HCT116 (cell line): ENCODE measurements around the gene RTL1. TPM values are rescaled to one million over a fixed set of nuclear protein-coding genes. Genes with fewer than 3 reads are reported as not detected.

Experiments
- ATAC-seq: fragments of 200-7000 bp; cut with Tn5 transposase; 2 replicates; pipeline ENCODE4 v1.9.1; 2020; ENCODE audit warnings: mild to moderate bottlenecking, moderate library complexity
- BruUV-seq: library from RNA; stranded (reverse); fragments of 400-500 nt; replicated peaks from 2 replicates; lab custom pipeline; 2021; lab: Mats Ljungman, UMichigan
- CTCF ChIA-PET: fragments of 300-600 bp; sonication (Branson Sonifier 250); formaldehyde crosslinking; loops from one replicate; lab custom pipeline; 2021; ENCODE audit warnings: antibody characterized with exemption; lab: Charles Lee
- POLR2A ChIA-PET: fragments of 300-600, 350-600 bp; sonication (Branson Sonifier 250); formaldehyde crosslinking; loops from one replicate; lab custom pipeline; 2021; ENCODE audit warnings: antibody characterized with exemption; lab: Charles Lee
- RAD21 ChIA-PET, 2 experiments: fragments of 300-600 bp; sonication (Branson Sonifier 250); formaldehyde crosslinking; loops; one replicate each; lab custom pipeline; 2023; ENCODE audit warnings: low total read pairs in 2 of 2; ENCODE audit not compliant: uncharacterized antibody in 2 of 2, unreplicated experiment in 2 of 2, low non-redundant PET in 1 of 2; lab: Charles Lee
- DNase-seq: peaks from one replicate; pipeline ENCODE4 v3.0.0-alpha.2; 2010; ENCODE audit warnings: low read depth, low spot score
- H2AFZ ChIP-seq: fragments of 200-600 bp; shearing (Covaris generic), sonication (generic); 2 replicates; pipeline ENCODE4 v1.6.1; 2017; ENCODE audit warnings: low read depth, mixed run types, mixed read lengths, antibody characterized with exemption, low read length; ENCODE audit not compliant: poor library complexity, severe bottlenecking
- H3K27ac ChIP-seq: 2 replicates; pipeline ENCODE4 v1.5.1; 2012; ENCODE audit warnings: low read depth, low read length
- H3K27me3 ChIP-seq: fragments of 200-600 bp; sonication (generic); 2 replicates; pipeline ENCODE4 v1.6.1; 2016; ENCODE audit warnings: mixed run types, low read length, mixed read lengths; ENCODE audit not compliant: insufficient read depth
- H3K36me3 ChIP-seq, 2 experiments: fragments of 200-500 bp in 1 of 2; fragments of 200-600 bp in 1 of 2; sonication (Bioruptor generic) in 1 of 2; sonication (generic) in 1 of 2; 2 replicates each; pipeline versions ENCODE4 v1.5.1 to v1.6.1; 2014 to 2016; ENCODE audit warnings: low read length in 2 of 2, inconsistent platforms in 1 of 2, mixed read lengths in 1 of 2, mixed run types in 1 of 2; ENCODE audit not compliant: insufficient read depth in 2 of 2, control insufficient read depth in 1 of 2
- H3K4me1 ChIP-seq, 2 experiments: fragments of 200-600 bp in 1 of 2; sonication (generic) in 1 of 2; 2 replicates each; pipeline versions ENCODE4 v1.5.1 to v1.6.1; 2012 to 2017; ENCODE audit warnings: low read length in 2 of 2, inconsistent platforms in 1 of 2, mild to moderate bottlenecking in 1 of 2, mixed read lengths in 1 of 2, mixed run types in 1 of 2, moderate library complexity in 1 of 2; ENCODE audit not compliant: insufficient read depth in 2 of 2, control insufficient read depth in 1 of 2
- H3K4me2 ChIP-seq: fragments of 200-600 bp; sonication (generic); 2 replicates; pipeline ENCODE4 v1.6.1; 2017; ENCODE audit warnings: mixed run types, low read length, mixed read lengths
- H3K4me3 ChIP-seq, 2 experiments: fragments of 200-600 bp in 1 of 2; sonication (generic) in 1 of 2; replicated peaks in 1 of 2; 2 replicates each; pipeline ENCODE4 v1.5.1; 2011 to 2016; ENCODE audit warnings: low read length in 2 of 2, control low read depth in 1 of 2, low read depth in 1 of 2, mild to moderate bottlenecking in 1 of 2, mixed read lengths in 1 of 2, mixed run types in 1 of 2
- H3K79me2 ChIP-seq: fragments of 200-600 bp; sonication (generic); 2 replicates; pipeline ENCODE4 v1.6.1; 2017; ENCODE audit warnings: mild to moderate bottlenecking, mixed run types, low read length, moderate library complexity, mixed read lengths; ENCODE audit not compliant: insufficient read depth
- H3K9ac ChIP-seq: fragments of 200-600 bp; sonication (generic); 2 replicates; pipeline ENCODE4 v1.6.1; 2016; ENCODE audit warnings: low read length, mixed read lengths
- H3K9me2 ChIP-seq: fragments of 200-600 bp; sonication (generic), shearing (Covaris generic); 2 replicates; pipeline ENCODE4 v1.6.1; 2017; ENCODE audit warnings: mixed run types, mild to moderate bottlenecking, moderate library complexity; ENCODE audit not compliant: insufficient read depth
- H3K9me3 ChIP-seq, 2 experiments: fragments of 200-500 bp in 1 of 2; fragments of 200-600 bp in 1 of 2; sonication (Bioruptor generic) in 1 of 2; sonication (generic) in 1 of 2; 2 replicates each; pipeline ENCODE4 v1.6.1; 2014 to 2017; ENCODE audit warnings: low read length in 2 of 2, mixed read lengths in 2 of 2, inconsistent platforms in 1 of 2, low read depth in 1 of 2, mild to moderate bottlenecking in 1 of 2, mixed run types in 1 of 2, moderate library complexity in 1 of 2; ENCODE audit not compliant: control insufficient read depth in 1 of 2, insufficient read depth in 1 of 2
- H4K20me1 ChIP-seq: fragments of 200-600 bp; sonication (generic), shearing (Covaris generic); 2 replicates; pipeline ENCODE4 v1.6.1; 2017; ENCODE audit warnings: mixed run types, mild to moderate bottlenecking, moderate library complexity; ENCODE audit not compliant: insufficient read depth
- FOSL1 ChIP-seq: IDR thresholded peaks from 2 replicates; pipeline ENCODE4 v1.6.1; 2012; ENCODE audit warnings: low read depth
- JUND ChIP-seq: IDR thresholded peaks from 2 replicates; pipeline ENCODE4 v1.6.1; 2012
- SIN3A ChIP-seq: IDR thresholded peaks from 2 replicates; pipeline ENCODE4 v1.6.1; 2012; ENCODE audit warnings: low read depth
- SRF ChIP-seq: IDR thresholded peaks from 2 replicates; pipeline ENCODE4 v1.6.1; 2012; ENCODE audit warnings: low read depth
- YY1 ChIP-seq: IDR thresholded peaks from 2 replicates; pipeline ENCODE4 v1.6.1; 2011; ENCODE audit warnings: low read length, low read depth, moderate library complexity, mild to moderate bottlenecking; ENCODE audit not compliant: insufficient replicate concordance; ENCODE audit errors: extremely low read depth
- intact Hi-C: fragments of 100-400 bp; cut with micrococcal nuclease; formaldehyde crosslinking; loops from 2 replicates; pipeline ENCODE4 v1.10.0; 2022
- total RNA-seq: library from RNA; stranded (reverse); gene quantifications from one replicate; pipeline ENCODE4 v1.2.1, GENCODE V29; 2021; ENCODE audit not compliant: unreplicated experiment
- TF ChIP-seq, protein P1 (sequence below): IDR thresholded peaks from 2 replicates; pipeline ENCODE4 v1.6.1; 2012
- TF ChIP-seq, protein P2 (sequence below): IDR thresholded peaks from 2 replicates; pipeline ENCODE4 v1.6.1; 2012; ENCODE audit warnings: low read depth
- TF ChIP-seq, protein P3 (sequence below), 3 experiments: fragments of 200-600 bp in 1 of 3; sonication (generic) in 1 of 3; IDR thresholded peaks in 2 of 3; conservative IDR thresholded peaks in 1 of 3; 2 replicates each; pipeline ENCODE4 v1.5.1; 2012 to 2017; ENCODE audit warnings: low read depth in 2 of 3, low read length in 2 of 3, antibody characterized with exemption in 1 of 3, borderline replicate concordance in 1 of 3, control low read depth in 1 of 3, mild to moderate bottlenecking in 1 of 3, mixed read lengths in 1 of 3, mixed run types in 1 of 3, moderate library complexity in 1 of 3; ENCODE audit not compliant: insufficient read depth in 1 of 3

The RTL1 gene
- total RNA-seq, 1 experiment from 2014 or later: not detected

DNA sequence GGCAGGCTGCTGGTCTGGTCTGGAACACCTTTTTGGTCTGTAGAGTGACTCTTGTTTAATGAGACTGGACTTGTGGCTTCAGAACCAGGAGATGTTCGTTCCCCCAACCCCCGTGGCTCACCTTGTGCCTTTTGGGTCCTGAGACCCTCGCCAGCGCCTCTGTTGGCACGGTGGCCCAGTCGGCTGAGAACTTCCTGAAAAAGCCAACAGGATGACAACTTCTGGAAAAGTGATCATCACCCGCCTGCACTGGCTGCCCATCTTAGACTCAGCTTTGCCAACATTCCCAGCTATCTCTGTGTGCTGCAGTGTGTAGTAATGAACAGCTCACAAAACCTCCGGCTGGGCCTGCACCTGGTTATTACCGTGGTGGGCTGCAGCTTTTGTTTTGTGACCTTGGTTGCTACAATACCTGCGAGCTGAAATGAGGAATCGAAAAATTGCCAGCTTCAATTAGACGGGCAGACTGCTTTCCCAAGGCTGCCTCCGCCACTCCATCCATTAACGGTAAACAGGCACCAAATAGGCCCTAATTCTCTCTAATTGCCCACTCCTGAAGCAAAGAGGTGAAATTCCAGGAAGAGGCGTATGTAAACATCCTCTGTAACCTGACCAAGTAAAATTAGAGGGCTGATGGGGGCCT, 61.6 kb downstream of the RTL1 start:
- ChIA-PET POLR2A (no interaction called here), RAD21 (no interaction called here), CTCF (interaction anchor here (1.4 to 2.0 kb wide), 2 partner anchors 9 to 48 kb away, joined by 3 to 7 read pairs; no protein-coding TSS in a partner anchor)
- no peak overlapping the region for H2AFZ ChIP-seq
- TF ChIP-seq, protein P1, sequence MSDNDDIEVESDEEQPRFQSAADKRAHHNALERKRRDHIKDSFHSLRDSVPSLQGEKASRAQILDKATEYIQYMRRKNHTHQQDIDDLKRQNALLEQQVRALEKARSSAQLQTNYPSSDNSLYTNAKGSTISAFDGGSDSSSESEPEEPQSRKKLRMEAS: no peak
- no peak for TF ChIP-seq FOSL1
- TF ChIP-seq, protein P2, sequence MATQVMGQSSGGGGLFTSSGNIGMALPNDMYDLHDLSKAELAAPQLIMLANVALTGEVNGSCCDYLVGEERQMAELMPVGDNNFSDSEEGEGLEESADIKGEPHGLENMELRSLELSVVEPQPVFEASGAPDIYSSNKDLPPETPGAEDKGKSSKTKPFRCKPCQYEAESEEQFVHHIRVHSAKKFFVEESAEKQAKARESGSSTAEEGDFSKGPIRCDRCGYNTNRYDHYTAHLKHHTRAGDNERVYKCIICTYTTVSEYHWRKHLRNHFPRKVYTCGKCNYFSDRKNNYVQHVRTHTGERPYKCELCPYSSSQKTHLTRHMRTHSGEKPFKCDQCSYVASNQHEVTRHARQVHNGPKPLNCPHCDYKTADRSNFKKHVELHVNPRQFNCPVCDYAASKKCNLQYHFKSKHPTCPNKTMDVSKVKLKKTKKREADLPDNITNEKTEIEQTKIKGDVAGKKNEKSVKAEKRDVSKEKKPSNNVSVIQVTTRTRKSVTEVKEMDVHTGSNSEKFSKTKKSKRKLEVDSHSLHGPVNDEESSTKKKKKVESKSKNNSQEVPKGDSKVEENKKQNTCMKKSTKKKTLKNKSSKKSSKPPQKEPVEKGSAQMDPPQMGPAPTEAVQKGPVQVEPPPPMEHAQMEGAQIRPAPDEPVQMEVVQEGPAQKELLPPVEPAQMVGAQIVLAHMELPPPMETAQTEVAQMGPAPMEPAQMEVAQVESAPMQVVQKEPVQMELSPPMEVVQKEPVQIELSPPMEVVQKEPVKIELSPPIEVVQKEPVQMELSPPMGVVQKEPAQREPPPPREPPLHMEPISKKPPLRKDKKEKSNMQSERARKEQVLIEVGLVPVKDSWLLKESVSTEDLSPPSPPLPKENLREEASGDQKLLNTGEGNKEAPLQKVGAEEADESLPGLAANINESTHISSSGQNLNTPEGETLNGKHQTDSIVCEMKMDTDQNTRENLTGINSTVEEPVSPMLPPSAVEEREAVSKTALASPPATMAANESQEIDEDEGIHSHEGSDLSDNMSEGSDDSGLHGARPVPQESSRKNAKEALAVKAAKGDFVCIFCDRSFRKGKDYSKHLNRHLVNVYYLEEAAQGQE: no peak
- TF ChIP-seq, protein P3, sequence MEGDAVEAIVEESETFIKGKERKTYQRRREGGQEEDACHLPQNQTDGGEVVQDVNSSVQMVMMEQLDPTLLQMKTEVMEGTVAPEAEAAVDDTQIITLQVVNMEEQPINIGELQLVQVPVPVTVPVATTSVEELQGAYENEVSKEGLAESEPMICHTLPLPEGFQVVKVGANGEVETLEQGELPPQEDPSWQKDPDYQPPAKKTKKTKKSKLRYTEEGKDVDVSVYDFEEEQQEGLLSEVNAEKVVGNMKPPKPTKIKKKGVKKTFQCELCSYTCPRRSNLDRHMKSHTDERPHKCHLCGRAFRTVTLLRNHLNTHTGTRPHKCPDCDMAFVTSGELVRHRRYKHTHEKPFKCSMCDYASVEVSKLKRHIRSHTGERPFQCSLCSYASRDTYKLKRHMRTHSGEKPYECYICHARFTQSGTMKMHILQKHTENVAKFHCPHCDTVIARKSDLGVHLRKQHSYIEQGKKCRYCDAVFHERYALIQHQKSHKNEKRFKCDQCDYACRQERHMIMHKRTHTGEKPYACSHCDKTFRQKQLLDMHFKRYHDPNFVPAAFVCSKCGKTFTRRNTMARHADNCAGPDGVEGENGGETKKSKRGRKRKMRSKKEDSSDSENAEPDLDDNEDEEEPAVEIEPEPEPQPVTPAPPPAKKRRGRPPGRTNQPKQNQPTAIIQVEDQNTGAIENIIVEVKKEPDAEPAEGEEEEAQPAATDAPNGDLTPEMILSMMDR (IDR thresholded peaks at IDR 0.05 in 2 of 3, conservative IDR thresholded peaks at IDR 0.05 in 1 of 3; ENCODE audit: borderline replicate concordance in 1 of 3, insufficient read depth in 1 of 3, low read depth in 2 of 3, low read length in 2 of 3): no peak
- no peak for TF ChIP-seq SIN3A
- TF ChIP-seq YY1: no peak
- TF ChIP-seq JUND: no peak
- TF ChIP-seq SRF: no peak
- H3K4me2 ChIP-seq: no peak overlapping the region
- intact Hi-C loops: no loop called here
- no peak overlapping the region for H3K4me3 ChIP-seq
- no peaks in the 10 kb centered on the region for H3K4me1 ChIP-seq
- no TSS peak for BruUV-seq
- H3K27me3 ChIP-seq: no peaks in the 10 kb centered on the region
- no peaks in the 10 kb centered on the region for H4K20me1 ChIP-seq
- no peaks in the 10 kb centered on the region for H3K36me3 ChIP-seq
- no peaks in the 10 kb centered on the region for H3K9me2 ChIP-seq
- H3K9ac ChIP-seq: no peak overlapping the region
- H3K9me3 ChIP-seq: no peaks in the 10 kb centered on the region
- H3K27ac ChIP-seq: no peak overlapping the region
- DNase-seq (no peak), ATAC-seq (no peak)
- no peaks in the 10 kb centered on the region for H3K79me2 ChIP-seq
